Activated naive CD8-positive, alpha-beta T cell treated with anti-CD3 and anti-CD28 coated beads, Interleukin-2, amount 50 U/mL, for 24 hours (primary cell): ENCODE measurements around the gene SYNGR1.
"Not testable (repeated sequence)": the region's sequence is repeated elsewhere in the genome, so short reads cannot be mapped to it uniquely, and the experiment has no call there.

Source experiments
- ATAC-seq: fragments of 150-1000 bp; cut with Tn5 transposase; one replicate; pipeline ENCODE4 v1.10.0; 2021
- DNase-seq: peaks from one replicate; pipeline ENCODE4 v3.0.0; 2021
- H3K27ac Mint-ChIP-seq: one replicate; pipeline ENCODE4 v1.8.0; 2021; ENCODE audit warnings: mild to moderate bottlenecking, mixed read lengths
- H3K27me3 Mint-ChIP-seq: one replicate; pipeline ENCODE4 v1.8.0; 2021; ENCODE audit warnings: mixed read lengths
- H3K36me3 Mint-ChIP-seq: one replicate; pipeline ENCODE4 v1.8.0; 2021; ENCODE audit warnings: low read depth, mixed read lengths
- H3K4me1 Mint-ChIP-seq: one replicate; pipeline ENCODE4 v1.8.0; 2021; ENCODE audit warnings: mixed read lengths
- H3K4me3 Mint-ChIP-seq: one replicate; pipeline ENCODE4 v1.8.0; 2021; ENCODE audit warnings: mild to moderate bottlenecking, moderate library complexity, mixed read lengths
- H3K9me3 Mint-ChIP-seq: one replicate; pipeline ENCODE4 v1.8.0; 2021; ENCODE audit warnings: mixed read lengths

Gene SYNGR1

GRCh38 chr22:39411828-39412365 lies 62.1 kb downstream of the SYNGR1 start:
- H3K27ac Mint-ChIP-seq = peak overlapping the region; percentile 25
- DNase-seq, H3K4me3 Mint-ChIP-seq, H3K9me3 Mint-ChIP-seq, ATAC-seq, H3K27me3 Mint-ChIP-seq: not testable (repeated sequence)
- H3K4me1 Mint-ChIP-seq = peaks cover 72% of the 10 kb centered on the region
- peaks cover 15% of the 10 kb centered on the region for H3K36me3 Mint-ChIP-seq

- not testable (repeated sequence) for H3K27ac Mint-ChIP-seq, H3K4me3 Mint-ChIP-seq, H3K27me3 Mint-ChIP-seq, DNase-seq, H3K9me3 Mint-ChIP-seq, ATAC-seq
- Mint-ChIP-seq H3K4me1 (peaks cover 63% of the 10 kb centered on the region), H3K36me3 (peaks cover 13% of the 10 kb centered on the region)
Measured at GRCh38 chr22:39413204-39413603, 63.4 kb downstream of the SYNGR1 start.

DNA sequence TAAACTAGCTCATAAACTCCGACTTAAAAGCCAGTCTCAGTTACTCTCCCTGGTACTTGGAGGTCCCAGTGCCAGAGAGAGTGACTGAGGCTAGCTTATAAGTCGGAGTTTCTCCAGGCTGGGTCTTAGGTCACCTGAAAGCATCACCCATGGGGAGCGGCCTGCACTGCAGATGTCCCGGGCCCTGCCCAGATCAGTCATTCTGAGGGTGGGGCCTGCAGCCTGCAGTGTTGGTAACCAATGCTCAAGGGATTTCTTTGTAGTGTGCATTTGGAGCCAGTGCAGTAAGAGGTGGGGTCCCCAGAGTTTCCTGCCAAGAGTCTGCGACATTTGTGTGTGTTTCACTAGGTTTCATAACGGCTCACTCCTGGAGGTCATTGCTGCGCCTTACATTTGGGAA lies 64.6 kb downstream of the SYNGR1 start:
- Mint-ChIP-seq H3K4me3 (no peak overlapping the region), H3K27me3 (no peaks in the 10 kb centered on the region), H3K9me3 (no peaks in the 10 kb centered on the region), H3K4me1 (peaks cover 53% of the 10 kb centered on the region), H3K36me3 (peaks cover 19% of the 10 kb centered on the region), H3K27ac (no peak overlapping the region)
- ATAC-seq (peak; percentile 45), DNase-seq (no peak)

GRCh38 chr22:39414886-39415285 lies 65.1 kb downstream of the SYNGR1 start:
- no peak overlapping the region for H3K4me3 Mint-ChIP-seq

DNA sequence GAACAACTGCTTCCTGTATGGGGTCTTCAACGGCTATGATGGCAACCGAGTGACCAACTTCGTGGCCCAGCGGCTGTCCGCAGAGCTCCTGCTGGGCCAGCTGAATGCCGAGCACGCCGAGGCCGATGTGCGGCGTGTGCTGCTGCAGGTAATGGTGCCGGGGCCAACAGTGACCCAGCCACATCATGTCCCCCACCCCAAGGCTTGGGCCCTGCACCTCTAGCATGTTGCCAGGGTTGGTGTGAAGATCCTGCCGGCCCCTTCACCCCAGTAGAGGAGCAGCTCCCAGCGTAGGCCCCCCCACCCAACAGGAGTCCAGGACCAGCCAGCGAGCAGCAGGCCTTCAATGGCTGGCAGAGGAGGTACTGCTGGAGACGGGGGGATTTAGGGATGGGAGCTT lies 65.7 kb downstream of the SYNGR1 start:
- no peak overlapping the region for H3K4me3 Mint-ChIP-seq
- ATAC-seq = no peak
- H3K27ac Mint-ChIP-seq = no peak overlapping the region
- peaks cover 20% of the 10 kb centered on the region for H3K36me3 Mint-ChIP-seq
- peaks cover 49% of the 10 kb centered on the region for H3K4me1 Mint-ChIP-seq
- H3K27me3 Mint-ChIP-seq = no peaks in the 10 kb centered on the region
- no peak for DNase-seq
- H3K9me3 Mint-ChIP-seq = no peaks in the 10 kb centered on the region

More at GRCh38 chr22:39414886-39415285, 65.1 kb downstream of the SYNGR1 start:
- H3K36me3 Mint-ChIP-seq = peaks cover 20% of the 10 kb centered on the region
- peaks cover 49% of the 10 kb centered on the region for H3K4me1 Mint-ChIP-seq
- no peak for DNase-seq
- no peaks in the 10 kb centered on the region for H3K27me3 Mint-ChIP-seq
- no peak overlapping the region for H3K27ac Mint-ChIP-seq
- no peaks in the 10 kb centered on the region for H3K9me3 Mint-ChIP-seq
- ATAC-seq = no peak

GRCh38 chr22:39416319-39416718 lies 66.5 kb downstream of the SYNGR1 start:
- Mint-ChIP-seq H3K36me3 (peaks cover 17% of the 10 kb centered on the region), H3K27me3 (no peaks in the 10 kb centered on the region), H3K4me3 (no peak overlapping the region), H3K27ac (no peak overlapping the region), H3K9me3 (no peaks in the 10 kb centered on the region), H3K4me1 (peaks cover 41% of the 10 kb centered on the region)
- ATAC-seq = no peak
- no peak for DNase-seq

- peaks cover 28% of the 10 kb centered on the region for H3K4me1 Mint-ChIP-seq
- no peak overlapping the region for H3K4me3 Mint-ChIP-seq
- H3K36me3 Mint-ChIP-seq = peaks cover 24% of the 10 kb centered on the region
- H3K27me3 Mint-ChIP-seq = no peaks in the 10 kb centered on the region
- no peak for ATAC-seq
- H3K9me3 Mint-ChIP-seq = no peaks in the 10 kb centered on the region
- H3K27ac Mint-ChIP-seq = no peak overlapping the region
- DNase-seq = no peak
Measured at GRCh38 chr22:39417641-39418040, 67.8 kb downstream of the SYNGR1 start.

GRCh38 chr22:39418696-39419095 lies 68.9 kb downstream of the SYNGR1 start:
- ATAC-seq (no peak), DNase-seq (no peak)
- peaks cover 17% of the 10 kb centered on the region for H3K4me1 Mint-ChIP-seq
- no peak overlapping the region for H3K27ac Mint-ChIP-seq
- H3K9me3 Mint-ChIP-seq = no peaks in the 10 kb centered on the region
- H3K36me3 Mint-ChIP-seq = peaks cover 28% of the 10 kb centered on the region
- no peak overlapping the region for H3K4me3 Mint-ChIP-seq
- no peaks in the 10 kb centered on the region for H3K27me3 Mint-ChIP-seq

- no peak for ATAC-seq
- H3K36me3 Mint-ChIP-seq = peaks cover 31% of the 10 kb centered on the region
Measured at GRCh38 chr22:39419096-39419495, 69.3 kb downstream of the SYNGR1 start.

GRCh38 chr22:39419911-39420310 lies 70.1 kb downstream of the SYNGR1 start:
- Mint-ChIP-seq H3K4me1 (peaks cover 5% of the 10 kb centered on the region), H3K9me3 (no peaks in the 10 kb centered on the region), H3K27ac (no peak overlapping the region), H3K36me3 (peaks cover 32% of the 10 kb centered on the region), H3K4me3 (no peak overlapping the region), H3K27me3 (no peaks in the 10 kb centered on the region)
- ATAC-seq (no peak), DNase-seq (no peak)

More at GRCh38 chr22:39419096-39419495, 69.3 kb downstream of the SYNGR1 start:
- Mint-ChIP-seq H3K27me3 (no peaks in the 10 kb centered on the region), H3K4me3 (no peak overlapping the region), H3K9me3 (no peaks in the 10 kb centered on the region), H3K27ac (no peak overlapping the region), H3K4me1 (peaks cover 13% of the 10 kb centered on the region)
- no peak for DNase-seq

DNA sequence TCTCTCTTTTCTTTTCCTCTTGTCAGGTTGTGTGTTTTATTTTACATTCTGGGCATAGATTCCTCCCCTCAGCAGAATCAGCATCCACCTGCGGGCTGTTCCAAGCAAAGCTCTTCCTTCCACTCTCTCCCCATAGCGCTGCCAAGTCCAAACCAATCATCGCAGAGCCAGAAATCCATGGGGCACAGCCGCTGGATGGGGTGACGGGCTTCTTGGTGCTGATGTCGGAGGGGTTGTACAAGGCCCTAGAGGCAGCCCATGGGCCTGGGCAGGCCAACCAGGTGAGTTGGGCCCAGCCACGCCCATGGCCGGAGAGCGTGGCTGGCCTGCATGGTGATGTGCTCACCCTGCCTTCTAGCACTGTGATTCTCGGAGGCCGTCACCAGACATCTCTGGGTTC lies 71.9 kb downstream of the SYNGR1 start:
- ATAC-seq = no peak
- DNase-seq = no peak
- H3K27me3 Mint-ChIP-seq = no peaks in the 10 kb centered on the region
- no peaks in the 10 kb centered on the region for H3K4me1 Mint-ChIP-seq
- H3K27ac Mint-ChIP-seq = no peak overlapping the region
- no peak overlapping the region for H3K4me3 Mint-ChIP-seq
- H3K9me3 Mint-ChIP-seq = no peaks in the 10 kb centered on the region
- peaks cover 34% of the 10 kb centered on the region for H3K36me3 Mint-ChIP-seq

- no peaks in the 10 kb centered on the region for H3K4me1 Mint-ChIP-seq
- no peaks in the 10 kb centered on the region for H3K27me3 Mint-ChIP-seq
- H3K36me3 Mint-ChIP-seq = peaks cover 35% of the 10 kb centered on the region
- no peaks in the 10 kb centered on the region for H3K9me3 Mint-ChIP-seq
- DNase-seq (no peak), ATAC-seq (no peak)
- no peak overlapping the region for H3K27ac Mint-ChIP-seq
- no peak overlapping the region for H3K4me3 Mint-ChIP-seq
Measured at GRCh38 chr22:39422101-39422500, 72.3 kb downstream of the SYNGR1 start.

GRCh38 chr22:39422721-39423120 lies 72.9 kb downstream of the SYNGR1 start:
- Mint-ChIP-seq H3K27ac (no peak overlapping the region), H3K4me3 (no peak overlapping the region), H3K36me3 (peaks cover 33% of the 10 kb centered on the region), H3K4me1 (no peaks in the 10 kb centered on the region), H3K27me3 (no peaks in the 10 kb centered on the region), H3K9me3 (no peaks in the 10 kb centered on the region)
- ATAC-seq = no peak
- no peak for DNase-seq

- Mint-ChIP-seq H3K27me3 (no peaks in the 10 kb centered on the region), H3K27ac (no peak overlapping the region), H3K4me3 (no peak overlapping the region), H3K36me3 (peaks cover 34% of the 10 kb centered on the region), H3K9me3 (no peaks in the 10 kb centered on the region), H3K4me1 (no peaks in the 10 kb centered on the region)
- no peak for DNase-seq
- no peak for ATAC-seq
Measured at GRCh38 chr22:39423976-39424375, 74.2 kb downstream of the SYNGR1 start.

GRCh38 chr22:39426380-39427043 lies 76.7 kb downstream of the SYNGR1 start:
- DNase-seq (no peak), ATAC-seq (no peak)
- no peaks in the 10 kb centered on the region for H3K9me3 Mint-ChIP-seq
- H3K4me1 Mint-ChIP-seq = no peaks in the 10 kb centered on the region
- H3K27ac Mint-ChIP-seq = no peak overlapping the region
- H3K36me3 Mint-ChIP-seq = peaks cover 22% of the 10 kb centered on the region
- no peak overlapping the region for H3K4me3 Mint-ChIP-seq
- H3K27me3 Mint-ChIP-seq = no peaks in the 10 kb centered on the region
